Vagina (tissue), 2 donors: Measurements from ENCODE around the gene LSP1. TPM values are rescaled to one million over a fixed set of nuclear protein-coding genes. Genes with fewer than 3 reads are reported as not detected.
A peak's percentile ranks its signal among the peaks of the same experiment; 100 is the strongest.

Experiments
- DNase-seq, 2 donors: peaks; one replicate each; pipeline ENCODE4 v3.0.0-alpha.2; 2017; ENCODE audit errors: extremely low spot score in 2 of 2
- H3K27ac ChIP-seq: fragments of 200-600 bp; sonication (generic); one replicate; pipeline ENCODE4 v1.5.1; 2019
- H3K27me3 ChIP-seq: fragments of 200-600 bp; sonication (generic); one replicate; pipeline ENCODE4 v1.5.1; 2019
- H3K36me3 ChIP-seq, 2 donors: fragments of 200-600 bp; sonication (generic); one replicate each; pipeline ENCODE4 v1.5.1; 2017 to 2019
- H3K4me1 ChIP-seq: fragments of 200-600 bp; sonication (generic); one replicate; pipeline ENCODE4 v1.5.1; 2019
- H3K4me3 ChIP-seq, 2 donors: fragments of 200-600 bp; sonication (generic); 1 replicate in 1 of 2; 2 replicates in 1 of 2; pipeline ENCODE4 v1.5.1; 2016 to 2019
- H3K9me3 ChIP-seq: fragments of 200-600 bp; sonication (generic); one replicate; pipeline ENCODE4 v1.5.1; 2019
- POLR2A ChIP-seq, 2 donors: fragments of 450-650 bp; IDR thresholded peaks; one replicate each; pipeline ENCODE4 v1.6.1; 2017; ENCODE audit warnings: antibody characterized with exemption in 2 of 2, mild to moderate bottlenecking in 2 of 2, moderate library complexity in 2 of 2
- POLR2AphosphoS5 ChIP-seq, 2 donors: sonication (generic); formaldehyde crosslinking; IDR thresholded peaks; one replicate each; pipeline ENCODE4 v1.9.0; 2017; ENCODE audit warnings: antibody characterized with exemption in 2 of 2, mild to moderate bottlenecking in 2 of 2, low read depth in 1 of 2; ENCODE audit not compliant: insufficient read depth in 1 of 2
- intact Hi-C: fragments of 100-400 bp; cut with DNase I; formaldehyde crosslinking; loops from one replicate; pipeline ENCODE4 v1.15.1; 2023
- total RNA-seq: library from RNA; depleted of rRNA; stranded (reverse); fragments of >200 nt; gene quantifications from one replicate; pipeline ENCODE4 v1.2.3, GENCODE V29; 2016
- TF ChIP-seq, protein P1 (sequence below), 3 experiments: fragments of 450-650 bp in 2 of 3; fragments of 200-600 bp in 1 of 3; sonication (generic) in 1 of 3; IDR thresholded peaks; one replicate each; pipeline ENCODE4 v1.5.1; 2017 to 2019; ENCODE audit warnings: antibody characterized with exemption in 3 of 3, mild to moderate bottlenecking in 2 of 3, moderate library complexity in 2 of 3

LSP1 gene
- total RNA-seq, 1 donor from 2014 or later: 32.7 TPM

DNA sequence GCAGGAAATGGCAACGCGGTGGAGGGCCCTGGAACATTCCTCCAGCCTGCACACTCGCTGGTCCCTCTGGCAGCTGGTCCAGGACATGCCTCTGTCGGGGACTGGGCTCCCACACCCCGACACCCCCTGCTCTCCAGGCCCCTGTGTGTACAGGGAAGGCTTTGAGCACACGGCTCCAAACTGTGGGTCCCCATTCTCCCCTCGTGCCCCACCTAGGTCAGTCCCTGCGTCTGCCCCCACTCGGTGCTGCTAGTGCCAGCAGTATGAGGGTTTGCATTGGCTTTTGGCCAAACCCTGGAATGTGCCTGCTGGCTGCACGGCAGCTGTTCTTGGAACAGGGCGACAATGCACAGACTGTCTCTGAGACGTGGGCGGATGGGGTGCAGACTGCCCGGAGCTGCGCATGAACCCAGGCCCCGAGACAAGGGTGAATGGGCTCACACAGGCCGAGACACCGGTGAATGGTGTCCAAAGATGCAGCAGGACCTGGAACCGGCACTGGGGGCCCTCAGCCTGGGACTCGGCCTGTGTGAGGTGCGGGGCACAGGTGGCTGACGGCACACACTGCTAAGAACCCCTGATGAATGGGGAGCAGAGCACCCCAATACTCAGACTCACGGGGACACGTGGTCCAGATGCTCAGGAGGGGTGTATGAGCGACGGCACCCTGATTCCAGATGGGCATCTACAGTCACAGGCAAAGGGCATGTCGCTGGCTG lies 25.6 kb upstream of the LSP1 start:
- no peak overlapping the region for H3K4me3 ChIP-seq
- no peaks in the 10 kb centered on the region for H3K9me3 ChIP-seq
- peaks cover 45% of the 10 kb centered on the region for H3K4me1 ChIP-seq
- no peaks in the 10 kb centered on the region for H3K36me3 ChIP-seq
- no peak overlapping the region for H3K27ac ChIP-seq
- no peaks in the 10 kb centered on the region for H3K27me3 ChIP-seq
- DNase-seq: no peak
- intact Hi-C loops: no loop called here
- TF ChIP-seq, protein P1, sequence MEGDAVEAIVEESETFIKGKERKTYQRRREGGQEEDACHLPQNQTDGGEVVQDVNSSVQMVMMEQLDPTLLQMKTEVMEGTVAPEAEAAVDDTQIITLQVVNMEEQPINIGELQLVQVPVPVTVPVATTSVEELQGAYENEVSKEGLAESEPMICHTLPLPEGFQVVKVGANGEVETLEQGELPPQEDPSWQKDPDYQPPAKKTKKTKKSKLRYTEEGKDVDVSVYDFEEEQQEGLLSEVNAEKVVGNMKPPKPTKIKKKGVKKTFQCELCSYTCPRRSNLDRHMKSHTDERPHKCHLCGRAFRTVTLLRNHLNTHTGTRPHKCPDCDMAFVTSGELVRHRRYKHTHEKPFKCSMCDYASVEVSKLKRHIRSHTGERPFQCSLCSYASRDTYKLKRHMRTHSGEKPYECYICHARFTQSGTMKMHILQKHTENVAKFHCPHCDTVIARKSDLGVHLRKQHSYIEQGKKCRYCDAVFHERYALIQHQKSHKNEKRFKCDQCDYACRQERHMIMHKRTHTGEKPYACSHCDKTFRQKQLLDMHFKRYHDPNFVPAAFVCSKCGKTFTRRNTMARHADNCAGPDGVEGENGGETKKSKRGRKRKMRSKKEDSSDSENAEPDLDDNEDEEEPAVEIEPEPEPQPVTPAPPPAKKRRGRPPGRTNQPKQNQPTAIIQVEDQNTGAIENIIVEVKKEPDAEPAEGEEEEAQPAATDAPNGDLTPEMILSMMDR (IDR thresholded peaks at IDR 0.05): no peak
- peak in 1 of 2 donors; percentile 11 for TF ChIP-seq POLR2AphosphoS5 (IDR thresholded peaks at IDR 0.05; ENCODE audit: insufficient read depth in 1 of 2, low read depth in 1 of 2)

DNA sequence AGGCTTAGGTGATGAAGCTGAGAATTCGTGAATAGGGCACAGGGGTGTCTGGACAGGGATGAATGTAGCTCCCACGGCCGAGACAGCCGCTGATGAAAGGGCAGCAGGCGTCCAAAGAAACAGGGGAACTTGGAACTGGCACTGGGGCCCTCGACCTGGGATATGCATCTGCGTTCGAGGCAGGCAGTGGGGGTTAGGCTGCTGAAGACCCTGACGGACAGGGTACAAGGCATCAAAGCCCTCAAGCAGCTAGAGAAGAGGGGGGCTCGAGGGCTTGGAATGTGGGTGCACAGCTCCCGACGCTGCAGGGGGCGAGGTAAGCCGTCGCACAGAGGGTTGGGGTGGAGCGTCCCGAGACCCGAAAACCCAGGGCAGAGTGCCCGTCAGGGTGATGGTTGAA lies 25.0 kb upstream of the LSP1 start:
- intact Hi-C loops: no loop called here
- no peak for DNase-seq
- H3K4me3 ChIP-seq: no peak overlapping the region
- no peaks in the 10 kb centered on the region for H3K27me3 ChIP-seq
- H3K27ac ChIP-seq: no peak overlapping the region
- TF ChIP-seq, protein P1 (IDR thresholded peaks at IDR 0.05): no peak
- TF ChIP-seq POLR2AphosphoS5 (IDR thresholded peaks at IDR 0.05; ENCODE audit: insufficient read depth in 1 of 2, low read depth in 1 of 2): no peak
- no peak for TF ChIP-seq POLR2A (IDR thresholded peaks at IDR 0.05)
- H3K9me3 ChIP-seq: no peaks in the 10 kb centered on the region
- H3K4me1 ChIP-seq: peaks cover 48% of the 10 kb centered on the region
- H3K36me3 ChIP-seq: no peaks in the 10 kb centered on the region

DNA sequence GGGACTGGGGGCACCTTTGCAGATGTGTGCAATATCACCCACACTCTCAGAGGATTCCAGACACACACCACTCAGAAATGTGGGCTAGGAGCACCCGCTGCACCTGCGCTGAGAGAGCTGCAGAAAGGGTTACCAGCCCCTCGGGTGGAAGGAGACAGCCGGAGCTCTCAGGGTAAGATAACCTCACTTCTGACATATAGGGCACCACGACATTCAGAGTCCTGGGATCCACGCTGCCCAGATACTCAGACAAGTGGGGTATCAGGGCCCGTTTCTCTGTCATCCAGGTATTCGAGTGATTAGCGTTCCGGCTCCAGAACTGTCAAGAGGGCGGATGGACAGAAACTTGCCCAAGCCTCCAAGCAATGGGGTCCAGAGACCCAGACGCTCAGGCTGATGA lies 24.3 kb upstream of the LSP1 start:
- no peak for DNase-seq
- intact Hi-C loops: no loop called here

DNA sequence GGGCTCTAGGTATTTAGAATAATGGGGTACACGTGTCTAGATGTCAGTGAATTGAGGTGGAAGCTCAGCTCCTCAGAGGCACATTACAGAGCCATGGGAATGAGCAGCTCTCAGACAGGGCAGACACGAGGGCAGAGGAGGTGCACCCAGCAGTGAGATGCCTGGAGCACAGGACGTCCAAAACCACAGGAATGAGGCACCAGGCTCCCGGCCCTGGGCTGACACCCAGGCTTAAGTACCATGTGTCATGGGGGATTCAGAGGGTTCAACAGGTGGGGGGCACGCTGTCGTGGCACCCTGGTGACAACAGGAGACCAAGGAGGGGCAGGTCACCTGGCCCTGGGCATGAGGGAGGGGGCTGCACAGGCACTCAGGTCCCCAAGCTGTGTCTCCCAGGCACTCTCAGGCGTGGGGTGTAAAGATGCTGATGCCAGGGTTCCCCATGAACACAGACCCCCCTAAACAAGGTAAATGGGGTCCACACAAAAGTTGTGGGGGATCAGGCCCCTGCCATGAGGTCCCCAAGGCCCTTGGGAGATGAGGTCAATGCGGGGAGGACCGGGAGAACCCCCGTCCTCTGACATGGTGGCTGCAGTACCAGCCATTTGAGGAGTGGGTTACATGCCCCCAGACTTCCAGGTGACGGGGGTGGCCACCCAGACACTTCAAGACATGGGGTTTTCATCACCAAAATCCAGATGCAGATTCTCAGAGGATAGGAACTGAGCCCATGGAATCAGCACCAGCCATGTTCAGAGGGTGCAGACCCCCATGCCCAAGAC lies 23.7 kb upstream of the LSP1 start:
- TF ChIP-seq, protein P1 (IDR thresholded peaks at IDR 0.05): no peak
- TF ChIP-seq POLR2A (IDR thresholded peaks at IDR 0.05) (no peak), POLR2AphosphoS5 (IDR thresholded peaks at IDR 0.05; ENCODE audit: insufficient read depth in 1 of 2, low read depth in 1 of 2) (no peak)
- Histone ChIP-seq H3K9me3 (no peaks in the 10 kb centered on the region), H3K4me3 (no peak overlapping the region), H3K4me1 (peaks cover 57% of the 10 kb centered on the region), H3K36me3 (no peaks in the 10 kb centered on the region), H3K27ac (no peak overlapping the region), H3K27me3 (no peaks in the 10 kb centered on the region)
- intact Hi-C loops: no loop called here
- DNase-seq: no peak

More for the DNA sequence above, 24.3 kb upstream of the LSP1 start:
- Histone ChIP-seq H3K27ac (no peak overlapping the region), H3K27me3 (no peaks in the 10 kb centered on the region), H3K9me3 (no peaks in the 10 kb centered on the region), H3K36me3 (no peaks in the 10 kb centered on the region), H3K4me1 (peaks cover 53% of the 10 kb centered on the region), H3K4me3 (no peak overlapping the region)
- TF ChIP-seq, protein P1 (IDR thresholded peaks at IDR 0.05): no peak
- no peak for TF ChIP-seq POLR2AphosphoS5 (IDR thresholded peaks at IDR 0.05; ENCODE audit: insufficient read depth in 1 of 2, low read depth in 1 of 2)
- TF ChIP-seq POLR2A (IDR thresholded peaks at IDR 0.05): no peak

DNA sequence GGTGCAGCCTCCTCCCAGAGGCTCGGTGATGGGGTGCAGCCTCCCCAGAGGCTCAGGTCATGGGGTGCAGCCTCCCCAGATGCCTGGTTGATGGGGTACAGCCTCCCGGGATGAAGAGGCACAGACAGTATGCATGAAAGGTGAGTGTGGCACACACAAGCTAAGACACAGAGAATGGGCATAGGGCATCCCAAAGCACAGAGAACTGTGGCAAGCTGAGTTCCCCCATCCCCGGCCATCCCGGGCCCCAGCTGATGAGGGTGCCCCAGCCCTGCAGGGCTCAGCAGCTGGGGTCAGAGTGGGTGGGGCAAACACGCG lies 22.9 kb upstream of the LSP1 start:
- no peaks in the 10 kb centered on the region for H3K9me3 ChIP-seq
- no peak for DNase-seq
- H3K27ac ChIP-seq: no peak overlapping the region
- no peaks in the 10 kb centered on the region for H3K27me3 ChIP-seq
- no peak overlapping the region for H3K4me3 ChIP-seq
- H3K4me1 ChIP-seq: peaks cover 64% of the 10 kb centered on the region
- intact Hi-C loops: loop anchor here (2.0 kb wide), 1 partner anchor 135 kb away; no protein-coding TSS in a partner anchor
- H3K36me3 ChIP-seq: no peaks in the 10 kb centered on the region
- TF ChIP-seq, protein P1 (IDR thresholded peaks at IDR 0.05): no peak
- TF ChIP-seq POLR2A (IDR thresholded peaks at IDR 0.05) (no peak), POLR2AphosphoS5 (IDR thresholded peaks at IDR 0.05; ENCODE audit: insufficient read depth in 1 of 2, low read depth in 1 of 2) (no peak)
